Breast epithelium (tissue), 4 donors: ENCODE data around the gene HPGDS. TPM values are rescaled to one million over a fixed set of nuclear protein-coding genes. Genes with fewer than 3 reads are reported as not detected.
"Not testable (repeated sequence)": the region's sequence is repeated elsewhere in the genome, so short reads cannot be mapped to it uniquely, and the experiment has no call there.

Source experiments
- DNase-seq, 2 donors: peaks; one replicate each; pipeline ENCODE4 v3.0.0-alpha.2; 2019; ENCODE audit warnings: low spot score in 2 of 2
- H3K27ac ChIP-seq, 2 donors: fragments of 200-600 bp; sonication (generic) in 1 of 2; one replicate each; pipeline ENCODE4 v1.5.1; 2016 to 2019; ENCODE audit warnings: mild to moderate bottlenecking in 1 of 2
- H3K27me3 ChIP-seq, 2 donors: fragments of 200-600 bp; sonication (generic) in 1 of 2; one replicate each; pipeline versions ENCODE4 v1.5.1 to v1.6.0; 2017 to 2019; ENCODE audit warnings: control low read depth in 1 of 2, mild to moderate bottlenecking in 1 of 2
- H3K36me3 ChIP-seq: fragments of 200-600 bp; one replicate; pipeline ENCODE4 v1.5.1; 2019
- H3K4me1 ChIP-seq, 2 donors: fragments of 200-600 bp; sonication (generic); one replicate each; pipeline ENCODE4 v1.5.1; 2016 to 2019; ENCODE audit warnings: control low read depth in 1 of 2
- H3K4me3 ChIP-seq, 3 donors: fragments of 200-600 bp; sonication (generic); 1 replicate in 2 of 3; 2 replicates in 1 of 3; pipeline ENCODE4 v1.5.1; 2016 to 2019; ENCODE audit warnings: mild to moderate bottlenecking in 3 of 3, moderate library complexity in 2 of 3
- H3K9me3 ChIP-seq, 2 donors: fragments of 200-600 bp; sonication (generic) in 1 of 2; one replicate each; pipeline ENCODE4 v1.5.1; 2016 to 2019; ENCODE audit warnings: control low read depth in 1 of 2
- POLR2A ChIP-seq: fragments of 450-650 bp; IDR thresholded peaks from one replicate; pipeline ENCODE4 v1.6.1; 2016; ENCODE audit warnings: antibody characterized with exemption, mild to moderate bottlenecking, moderate library complexity
- POLR2AphosphoS5 ChIP-seq, 3 donors: sonication (generic); formaldehyde crosslinking; IDR thresholded peaks; one replicate each; pipeline ENCODE4 v1.6.1; 2017; ENCODE audit warnings: antibody characterized with exemption in 3 of 3
- intact Hi-C: fragments of 100-400 bp; cut with DNase I; formaldehyde crosslinking; loops from one replicate; pipeline ENCODE4 v1.15.1; 2023; ENCODE audit warnings: low total_unique reads
- total RNA-seq, 3 donors: library from RNA; depleted of rRNA; stranded (reverse); fragments of >200 nt; gene quantifications; one replicate each; pipeline ENCODE4 v1.1.0, GENCODE V29; 2016
- TF ChIP-seq, protein P1 (sequence below), 3 donors: fragments of 450-650 bp; IDR thresholded peaks; one replicate each; pipeline ENCODE4 v1.5.1; 2016 to 2017; ENCODE audit warnings: antibody characterized with exemption in 3 of 3, mild to moderate bottlenecking in 3 of 3, moderate library complexity in 3 of 3

The HPGDS gene
- total RNA-seq, 3 donors from 2014 or later: 0.98 to 7.5 (median 2.0) TPM

GRCh38 chr4:94302191-94302590, 40.4 kb downstream of the HPGDS start:
- no peaks in the 10 kb centered on the region for H3K27me3 ChIP-seq
- no peak overlapping the region for H3K4me3 ChIP-seq

DNA sequence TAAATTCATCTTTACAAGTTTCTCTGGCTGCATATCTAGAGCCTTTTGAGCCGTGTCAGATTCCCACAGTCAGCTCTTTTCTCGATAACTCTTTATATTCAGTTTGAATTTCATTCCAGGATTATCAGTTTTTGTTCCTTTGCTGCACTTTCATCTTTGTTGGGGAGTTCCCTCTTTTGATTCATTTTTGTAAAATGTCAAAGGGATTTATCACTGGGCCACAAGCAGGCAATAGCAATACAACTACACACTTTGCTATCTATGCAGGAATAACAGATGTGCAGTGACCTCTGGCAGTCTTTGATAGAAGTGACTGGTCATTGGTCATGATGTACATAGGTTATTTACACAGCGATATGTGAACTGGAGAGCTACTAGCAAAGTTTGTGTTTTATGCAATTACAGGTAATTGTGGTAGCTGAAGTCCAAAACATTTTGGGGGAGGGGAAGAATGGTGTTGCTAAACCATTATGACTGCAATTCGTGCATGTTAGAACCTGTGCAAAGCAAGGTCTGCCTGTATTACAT, 43.8 kb downstream of the HPGDS start:
- no peak for TF ChIP-seq POLR2AphosphoS5 (IDR thresholded peaks at IDR 0.05)
- TF ChIP-seq, protein P1, sequence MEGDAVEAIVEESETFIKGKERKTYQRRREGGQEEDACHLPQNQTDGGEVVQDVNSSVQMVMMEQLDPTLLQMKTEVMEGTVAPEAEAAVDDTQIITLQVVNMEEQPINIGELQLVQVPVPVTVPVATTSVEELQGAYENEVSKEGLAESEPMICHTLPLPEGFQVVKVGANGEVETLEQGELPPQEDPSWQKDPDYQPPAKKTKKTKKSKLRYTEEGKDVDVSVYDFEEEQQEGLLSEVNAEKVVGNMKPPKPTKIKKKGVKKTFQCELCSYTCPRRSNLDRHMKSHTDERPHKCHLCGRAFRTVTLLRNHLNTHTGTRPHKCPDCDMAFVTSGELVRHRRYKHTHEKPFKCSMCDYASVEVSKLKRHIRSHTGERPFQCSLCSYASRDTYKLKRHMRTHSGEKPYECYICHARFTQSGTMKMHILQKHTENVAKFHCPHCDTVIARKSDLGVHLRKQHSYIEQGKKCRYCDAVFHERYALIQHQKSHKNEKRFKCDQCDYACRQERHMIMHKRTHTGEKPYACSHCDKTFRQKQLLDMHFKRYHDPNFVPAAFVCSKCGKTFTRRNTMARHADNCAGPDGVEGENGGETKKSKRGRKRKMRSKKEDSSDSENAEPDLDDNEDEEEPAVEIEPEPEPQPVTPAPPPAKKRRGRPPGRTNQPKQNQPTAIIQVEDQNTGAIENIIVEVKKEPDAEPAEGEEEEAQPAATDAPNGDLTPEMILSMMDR (IDR thresholded peaks at IDR 0.05): no peak
- no peak for TF ChIP-seq POLR2A
- intact Hi-C loops: no loop called here
- Histone ChIP-seq H3K27ac (no peak overlapping the region), H3K36me3 (no peaks in the 10 kb centered on the region), H3K27me3 (no peaks in the 10 kb centered on the region), H3K4me3 (no peak overlapping the region), H3K9me3 (no peaks in the 10 kb centered on the region), H3K4me1 (no peaks in the 10 kb centered on the region)
- no peak for DNase-seq

More at GRCh38 chr4:94302191-94302590, 40.4 kb downstream of the HPGDS start:
- H3K36me3 ChIP-seq: no peaks in the 10 kb centered on the region
- H3K4me1 ChIP-seq: no peaks in the 10 kb centered on the region
- no peak overlapping the region for H3K27ac ChIP-seq
- intact Hi-C loops: no loop called here
- no peaks in the 10 kb centered on the region for H3K9me3 ChIP-seq
- no peak for DNase-seq
- TF ChIP-seq POLR2AphosphoS5 (IDR thresholded peaks at IDR 0.05): no peak
- TF ChIP-seq, protein P1 (IDR thresholded peaks at IDR 0.05): no peak
- TF ChIP-seq POLR2A: no peak

GRCh38 chr4:94295473-94295872, 47.2 kb downstream of the HPGDS start:
- not testable (repeated sequence) for H3K27me3 ChIP-seq

DNA sequence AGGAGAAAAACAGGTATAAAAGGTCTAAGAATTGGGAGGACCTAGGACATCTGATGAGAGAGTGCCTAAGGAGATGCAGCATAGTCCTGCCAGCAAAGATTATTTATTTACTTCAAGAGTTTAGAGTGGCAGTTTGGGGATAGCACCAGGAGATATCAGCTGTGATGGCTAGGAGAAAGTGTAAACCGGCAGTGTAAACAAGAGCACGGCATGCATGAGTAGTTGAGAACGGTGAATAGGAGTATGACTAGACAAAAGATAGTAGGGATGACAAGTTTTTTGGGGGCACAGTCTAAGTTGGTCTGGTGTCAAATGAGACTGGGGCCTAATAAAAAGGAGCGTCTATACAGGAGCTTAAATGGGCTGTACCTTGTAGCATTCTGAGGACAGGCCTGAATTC, 48.7 kb downstream of the HPGDS start:
- H3K4me3 ChIP-seq: not testable (repeated sequence)

More at GRCh38 chr4:94295473-94295872, 47.2 kb downstream of the HPGDS start:
- DNase-seq, H3K9me3 ChIP-seq, H3K36me3 ChIP-seq, intact Hi-C loops, H3K4me1 ChIP-seq, H3K4me3 ChIP-seq, H3K27ac ChIP-seq: not testable (repeated sequence)

GRCh38 chr4:94290245-94290644, 52.4 kb downstream of the HPGDS start:
- Histone ChIP-seq H3K36me3 (no peaks in the 10 kb centered on the region), H3K9me3 (no peaks in the 10 kb centered on the region), H3K27ac (no peak overlapping the region), H3K4me3 (no peak overlapping the region), H3K4me1 (no peaks in the 10 kb centered on the region), H3K27me3 (no peaks in the 10 kb centered on the region)
- no peak for TF ChIP-seq POLR2AphosphoS5 (IDR thresholded peaks at IDR 0.05)
- TF ChIP-seq, protein P1 (IDR thresholded peaks at IDR 0.05): no peak
- TF ChIP-seq POLR2A: no peak
- intact Hi-C loops: no loop called here
- DNase-seq: no peak

More for the DNA sequence above, 48.7 kb downstream of the HPGDS start:
- H3K4me1 ChIP-seq, H3K36me3 ChIP-seq, intact Hi-C loops, H3K9me3 ChIP-seq, DNase-seq, H3K27ac ChIP-seq, H3K27me3 ChIP-seq: not testable (repeated sequence)

DNA sequence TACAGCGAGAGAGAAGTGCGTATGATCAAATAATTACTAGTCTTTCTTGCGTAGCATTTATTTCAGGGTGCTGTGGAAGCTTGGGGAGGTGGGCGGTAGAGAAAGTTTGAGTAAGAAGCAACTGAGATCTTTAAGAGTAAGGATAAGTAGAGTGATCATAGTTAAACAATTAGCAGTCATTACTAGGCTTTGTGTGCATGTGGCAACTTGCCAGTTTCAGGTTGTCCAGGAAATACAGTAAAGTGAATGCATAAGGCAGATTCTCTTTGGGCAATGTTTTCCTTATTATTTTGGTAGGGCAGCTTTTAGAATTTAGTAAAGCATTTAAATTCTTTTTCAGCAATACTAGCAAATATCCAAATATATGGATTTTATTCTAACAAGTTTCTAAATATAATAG, 57.0 kb downstream of the HPGDS start:
- Histone ChIP-seq H3K4me3 (no peak overlapping the region), H3K9me3 (no peaks in the 10 kb centered on the region), H3K27me3 (no peaks in the 10 kb centered on the region), H3K27ac (no peak overlapping the region), H3K4me1 (no peaks in the 10 kb centered on the region), H3K36me3 (peaks cover 4% of the 10 kb centered on the region)
- no peak for DNase-seq
- TF ChIP-seq POLR2A (no peak), POLR2AphosphoS5 (IDR thresholded peaks at IDR 0.05) (no peak)
- TF ChIP-seq, protein P1 (IDR thresholded peaks at IDR 0.05): no peak
- intact Hi-C loops: no loop called here
